Measurements from ENCODE around the gene PRDM1.

GRCh38 chr6:106156863-106157262, 70.7 kb downstream of the PRDM1 start:
- TF ChIP-seq CTCF (IDR thresholded peaks at IDR 0.05; ENCODE audit: insufficient read depth, low read depth, low read length) = no peak
- TF ChIP-seq EZH2 (IDR thresholded peaks at IDR 0.05; ENCODE audit: insufficient read depth, low read length) = no peak
